Endothelial cell (in vitro differentiated cells): ENCODE data around the gene GJD2. TPM values are rescaled to one million over a fixed set of nuclear protein-coding genes. Genes with fewer than 3 reads are reported as not detected.

Source experiments
- DNase-seq: peaks from one replicate; pipeline ENCODE4 v3.0.0; 2021; ENCODE audit warnings: low spot score
- H3K27ac Mint-ChIP-seq: one replicate; pipeline ENCODE4 v1.8.0; 2021; ENCODE audit warnings: mixed read lengths, inconsistent platforms; ENCODE audit not compliant: unreplicated experiment
- H3K27me3 Mint-ChIP-seq: one replicate; pipeline ENCODE4 v1.8.0; 2021; ENCODE audit warnings: mild to moderate bottlenecking, moderate library complexity, mixed read lengths, inconsistent platforms; ENCODE audit not compliant: unreplicated experiment
- H3K36me3 Mint-ChIP-seq: one replicate; pipeline ENCODE4 v1.8.0; 2021; ENCODE audit warnings: mild to moderate bottlenecking, low read depth, mixed read lengths, inconsistent platforms; ENCODE audit not compliant: unreplicated experiment
- H3K4me1 Mint-ChIP-seq: one replicate; pipeline ENCODE4 v1.8.0; 2021; ENCODE audit warnings: mild to moderate bottlenecking, mixed read lengths, inconsistent platforms; ENCODE audit not compliant: unreplicated experiment
- H3K4me3 Mint-ChIP-seq: one replicate; pipeline ENCODE4 v1.8.0; 2021; ENCODE audit warnings: mild to moderate bottlenecking, mixed read lengths, inconsistent platforms; ENCODE audit not compliant: unreplicated experiment
- H3K9me3 Mint-ChIP-seq: one replicate; pipeline ENCODE4 v1.8.0; 2021; ENCODE audit warnings: mixed read lengths, inconsistent platforms; ENCODE audit not compliant: unreplicated experiment
- CTCF ChIP-seq: fragments of 200-600 bp; sonication (generic); IDR thresholded peaks from one replicate; pipeline ENCODE4 v1.5.0; 2021; ENCODE audit warnings: antibody characterized with exemption; ENCODE audit not compliant: unreplicated experiment
- total RNA-seq: library from RNA; stranded (reverse); fragmentation: NEBNext Ultra II Directional; extraction: Animal tissue kit (Norgen Biotek cat#: 25700); gene quantifications from one replicate; pipeline ENCODE4 v1.2.1, GENCODE V29; 2021; ENCODE audit not compliant: unreplicated experiment

GJD2 gene
- total RNA-seq, 1 donor from 2014 or later = 0.54 TPM

GRCh38 chr15:34719695-34720094 is 35.1 kb downstream of the GJD2 start:
- Mint-ChIP-seq H3K4me3 (no peak overlapping the region), H3K36me3 (no peaks in the 10 kb centered on the region), H3K27ac (no peak overlapping the region), H3K27me3 (peaks cover 3% of the 10 kb centered on the region), H3K4me1 (peaks cover 2% of the 10 kb centered on the region), H3K9me3 (no peaks in the 10 kb centered on the region)
- TF ChIP-seq CTCF = no peak
- no peak for DNase-seq

- Mint-ChIP-seq H3K9me3 (no peaks in the 10 kb centered on the region), H3K36me3 (no peaks in the 10 kb centered on the region), H3K4me3 (no peak overlapping the region), H3K4me1 (peaks cover 2% of the 10 kb centered on the region), H3K27ac (no peak overlapping the region), H3K27me3 (peaks cover 3% of the 10 kb centered on the region)
- DNase-seq = no peak
- TF ChIP-seq CTCF = no peak
Observed at GRCh38 chr15:34718681-34719665, 35.8 kb downstream of the GJD2 start.

GRCh38 chr15:34717729-34718128 is 37.1 kb downstream of the GJD2 start:
- H3K9me3 Mint-ChIP-seq = no peaks in the 10 kb centered on the region
- no peak for DNase-seq
- H3K27me3 Mint-ChIP-seq = peaks cover 3% of the 10 kb centered on the region
- TF ChIP-seq CTCF = no peak
- no peaks in the 10 kb centered on the region for H3K36me3 Mint-ChIP-seq
- H3K4me1 Mint-ChIP-seq = peaks cover 2% of the 10 kb centered on the region
- no peak overlapping the region for H3K27ac Mint-ChIP-seq
- H3K4me3 Mint-ChIP-seq = no peak overlapping the region

- H3K4me1 Mint-ChIP-seq = no peaks in the 10 kb centered on the region
- no peak for DNase-seq
- no peaks in the 10 kb centered on the region for H3K36me3 Mint-ChIP-seq
- TF ChIP-seq CTCF = no peak
- no peak overlapping the region for H3K4me3 Mint-ChIP-seq
- no peaks in the 10 kb centered on the region for H3K9me3 Mint-ChIP-seq
- H3K27me3 Mint-ChIP-seq = peaks cover 1% of the 10 kb centered on the region
- no peak overlapping the region for H3K27ac Mint-ChIP-seq
Observed at GRCh38 chr15:34716111-34716510, 38.7 kb downstream of the GJD2 start.

- Mint-ChIP-seq H3K36me3 (no peaks in the 10 kb centered on the region), H3K27ac (no peak overlapping the region), H3K4me1 (peaks cover 5% of the 10 kb centered on the region), H3K9me3 (no peaks in the 10 kb centered on the region), H3K4me3 (no peak overlapping the region), H3K27me3 (peaks cover 1% of the 10 kb centered on the region)
- no peak for TF ChIP-seq CTCF
- no peak for DNase-seq
Observed at GRCh38 chr15:34714476-34715121, 40.2 kb downstream of the GJD2 start.
